Uterus (tissue), 2 donors: ENCODE data around the gene PBX1.

Source experiments
- CTCF ChIP-seq, 4 experiments: fragments of 200-600 bp in 2 of 4; fragments of 450-650 bp in 2 of 4; sonication (generic) in 2 of 4; IDR thresholded peaks; one replicate each; pipeline ENCODE4 v1.5.1; 2016 to 2019; ENCODE audit warnings: antibody characterized with exemption in 4 of 4, mild to moderate bottlenecking in 2 of 4, moderate library complexity in 1 of 4
- POLR2A ChIP-seq, 2 donors: fragments of 450-650 bp; IDR thresholded peaks; one replicate each; pipeline ENCODE4 v1.6.1; 2016; ENCODE audit warnings: antibody characterized with exemption in 2 of 2, mild to moderate bottlenecking in 1 of 2, moderate library complexity in 1 of 2

- TF ChIP-seq CTCF (IDR thresholded peaks at IDR 0.05) (no peak), POLR2A (IDR thresholded peaks at IDR 0.05) (no peak)
Measured at GRCh38 chr1:164719676-164720439, 160.9 kb downstream of the PBX1 start.
